HG02840 (cell line): Measurements from ENCODE around the gene MRM2.

Experiments used
- ATAC-seq: cut with Tn5 transposase; IDR thresholded peaks from one replicate; pipeline ENCODE4 v1.9.1; 2021; ENCODE audit warnings: mild to moderate bottlenecking, moderate library complexity, moderate number of reproducible peaks; ENCODE audit not compliant: unreplicated experiment, low FRiP score

The MRM2 gene

GRCh38 chr7:2225336-2225735 is 16.7 kb downstream of the MRM2 start:
- ATAC-seq, result no peak

DNA sequence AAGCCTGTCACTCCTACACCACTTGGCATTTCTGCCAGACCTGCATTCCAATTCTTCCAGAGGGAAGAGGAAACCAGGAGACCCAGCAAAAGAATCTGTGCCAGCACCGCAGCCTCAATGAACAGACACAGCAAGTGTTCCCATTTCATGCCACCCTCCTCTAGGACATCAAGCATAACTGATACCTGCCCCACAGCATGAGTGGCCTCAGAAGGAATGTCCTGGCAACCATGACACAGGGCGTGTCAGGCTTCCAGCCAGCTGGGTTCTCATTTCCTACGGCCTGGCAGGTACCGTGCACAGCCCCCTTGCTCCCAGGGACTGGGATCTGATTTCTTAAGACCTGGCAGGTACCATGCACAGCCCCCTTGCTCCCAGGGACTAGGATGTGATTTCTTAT is 17.1 kb downstream of the MRM2 start:
- no peak for ATAC-seq

DNA sequence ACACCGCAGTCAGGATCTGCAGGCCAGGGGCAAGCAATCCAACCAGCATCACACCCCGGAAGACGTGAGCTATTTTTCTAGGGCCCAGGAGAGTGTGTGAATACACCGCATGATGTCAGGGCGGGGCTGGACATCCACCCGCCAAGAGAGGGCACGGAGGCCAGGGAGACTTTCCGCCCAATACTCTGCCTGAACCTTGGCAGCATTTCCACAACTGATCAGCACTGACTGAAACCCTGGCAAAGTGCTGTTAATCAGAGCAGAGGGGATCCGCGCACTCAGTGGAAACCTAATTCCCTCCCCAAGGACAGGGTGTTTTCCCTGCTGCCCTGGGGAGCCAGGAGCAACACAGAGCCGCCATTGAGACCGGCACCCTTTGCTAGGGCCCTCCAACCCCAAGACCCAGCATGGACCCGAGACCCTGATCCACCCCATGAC is 17.5 kb downstream of the MRM2 start:
- ATAC-seq, result no peak

- ATAC-seq, result no peak
Observed at GRCh38 chr7:2223321-2223720, 18.7 kb downstream of the MRM2 start.

GRCh38 chr7:2222516-2222915 is 19.5 kb downstream of the MRM2 start:
- no peak for ATAC-seq

DNA sequence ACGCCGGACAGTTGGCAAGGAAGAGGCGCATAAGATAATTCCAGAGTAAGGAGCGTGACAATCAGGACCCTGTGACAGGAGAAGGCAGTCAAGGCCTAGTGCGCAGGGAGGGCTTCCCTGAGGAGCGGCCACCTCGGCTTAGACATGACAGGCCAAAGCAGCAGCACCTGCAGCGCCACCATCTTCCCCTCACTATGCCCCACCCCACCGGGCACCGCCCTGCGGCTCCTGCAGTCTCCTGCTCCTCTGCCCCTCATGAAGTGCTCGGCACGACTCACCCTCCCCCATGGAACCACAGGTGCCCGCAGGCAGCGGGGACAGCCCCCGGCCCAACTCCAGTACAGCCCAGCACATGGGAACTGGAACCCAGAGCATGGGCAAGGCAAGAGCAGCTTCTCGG is 21.1 kb downstream of the MRM2 start:
- no peak for ATAC-seq

DNA sequence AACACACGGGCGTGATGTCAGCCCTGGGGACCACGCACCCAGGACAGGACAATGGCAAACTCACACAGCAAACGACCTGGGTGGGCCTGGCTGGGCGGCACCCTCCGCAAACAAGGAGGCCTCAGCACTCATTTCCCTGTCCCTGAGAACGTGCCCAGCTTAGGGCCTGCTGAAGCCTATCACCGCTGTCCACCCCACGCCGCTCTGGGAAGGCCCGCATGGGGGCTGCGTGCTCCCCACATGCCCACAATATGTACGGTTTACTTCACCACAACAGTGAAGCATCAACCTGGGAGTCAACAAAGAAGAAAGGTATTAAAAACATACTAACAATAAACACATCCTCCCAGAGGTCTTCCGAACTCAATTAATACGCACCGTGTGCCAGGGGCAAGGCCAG is 21.5 kb downstream of the MRM2 start:
- no peak for ATAC-seq

GRCh38 chr7:2220030-2220429 is 22.0 kb downstream of the MRM2 start:
- no peak for ATAC-seq

DNA sequence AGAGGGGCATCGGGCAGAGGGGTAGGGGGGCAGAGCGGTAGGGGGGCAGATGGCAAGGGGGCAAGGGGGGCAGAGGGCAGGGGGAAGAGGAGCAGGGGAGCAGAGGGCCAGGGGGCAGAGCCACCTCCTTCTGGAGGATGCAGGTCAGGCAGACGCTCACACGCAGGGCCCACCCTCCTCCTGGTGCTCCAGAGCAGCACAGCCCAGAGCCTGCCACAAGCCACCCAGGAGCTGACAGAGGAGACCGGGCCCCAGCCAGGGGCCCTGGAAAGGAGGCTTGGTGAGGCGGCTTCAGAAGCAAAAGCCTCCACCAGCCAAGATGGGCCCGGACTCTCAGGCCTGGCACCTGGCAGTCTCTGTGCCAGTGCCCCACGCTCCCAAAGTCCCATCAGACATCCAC is 22.4 kb downstream of the MRM2 start:
- no peak for ATAC-seq

DNA sequence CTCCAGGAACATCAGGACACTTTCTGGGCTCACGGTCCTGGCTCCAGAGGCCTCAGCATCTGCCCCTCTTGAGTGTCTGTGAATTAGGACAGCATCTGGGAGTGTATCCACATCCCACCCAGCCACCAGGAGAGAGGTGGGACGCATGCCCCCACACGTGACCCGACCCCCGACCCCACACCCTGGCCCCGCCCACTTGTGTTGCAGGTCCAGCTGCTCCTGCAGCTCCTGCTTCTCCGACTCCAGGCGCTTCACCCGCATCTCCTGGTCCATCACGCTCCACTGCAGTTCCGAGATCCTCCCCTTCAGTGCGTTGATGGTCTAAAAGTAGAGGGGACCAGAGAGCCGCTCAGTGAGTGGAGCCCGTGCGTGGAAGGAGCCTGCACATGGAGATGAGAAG is 22.9 kb downstream of the MRM2 start:
- ATAC-seq, result no peak

GRCh38 chr7:2218444-2218785 is 23.6 kb downstream of the MRM2 start:
- no peak for ATAC-seq

- no peak for ATAC-seq
Observed at GRCh38 chr7:2217716-2218443, 24.1 kb downstream of the MRM2 start.

GRCh38 chr7:2217206-2217605 is 24.8 kb downstream of the MRM2 start:
- ATAC-seq, result no peak

DNA sequence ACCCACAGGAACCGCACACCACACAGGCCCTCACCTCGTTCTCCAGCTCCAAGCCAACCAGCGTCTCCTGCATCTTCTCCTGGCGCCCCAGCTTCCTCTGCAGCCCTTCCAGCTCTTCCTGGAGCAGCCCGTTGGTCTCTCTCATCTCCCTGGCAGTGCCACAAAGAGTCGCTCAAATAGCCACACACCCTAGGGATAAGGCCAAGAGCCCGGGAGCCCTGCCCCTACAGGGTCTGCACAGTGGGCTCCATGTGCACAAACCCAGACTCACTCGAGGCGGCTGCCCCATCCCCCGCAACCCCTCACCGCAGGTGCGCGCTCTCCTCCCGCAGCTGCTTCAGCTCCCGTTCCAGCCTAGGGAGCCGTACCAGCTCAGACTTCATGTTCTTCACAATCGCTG is 26.2 kb downstream of the MRM2 start:
- no peak for ATAC-seq

DNA sequence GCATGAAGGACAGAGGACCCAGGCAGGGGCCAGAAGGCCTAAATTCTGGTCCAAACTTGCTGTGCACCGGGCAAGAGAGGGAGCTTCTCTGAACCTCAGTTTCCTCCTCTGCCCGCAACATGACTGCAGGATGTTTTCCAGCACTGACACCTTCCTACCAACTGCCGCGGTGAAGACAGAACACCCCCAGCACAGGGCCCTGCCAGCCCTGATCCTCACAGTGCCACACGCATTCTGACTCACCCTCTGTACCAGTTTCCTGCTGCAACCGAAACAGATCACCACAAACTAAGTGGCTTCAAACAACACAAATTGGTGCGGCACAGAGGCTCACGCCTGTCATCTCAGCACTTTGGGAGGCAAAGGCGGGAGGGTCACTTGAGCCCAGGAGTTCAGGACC is 27.4 kb downstream of the MRM2 start:
- no peak for ATAC-seq

GRCh38 chr7:2213551-2214215 is 28.3 kb downstream of the MRM2 start:
- no peak for ATAC-seq

GRCh38 chr7:2212906-2213305 is 29.1 kb downstream of the MRM2 start:
- no peak for ATAC-seq

- no peak for ATAC-seq
Observed at GRCh38 chr7:2211926-2212325, 30.1 kb downstream of the MRM2 start.

DNA sequence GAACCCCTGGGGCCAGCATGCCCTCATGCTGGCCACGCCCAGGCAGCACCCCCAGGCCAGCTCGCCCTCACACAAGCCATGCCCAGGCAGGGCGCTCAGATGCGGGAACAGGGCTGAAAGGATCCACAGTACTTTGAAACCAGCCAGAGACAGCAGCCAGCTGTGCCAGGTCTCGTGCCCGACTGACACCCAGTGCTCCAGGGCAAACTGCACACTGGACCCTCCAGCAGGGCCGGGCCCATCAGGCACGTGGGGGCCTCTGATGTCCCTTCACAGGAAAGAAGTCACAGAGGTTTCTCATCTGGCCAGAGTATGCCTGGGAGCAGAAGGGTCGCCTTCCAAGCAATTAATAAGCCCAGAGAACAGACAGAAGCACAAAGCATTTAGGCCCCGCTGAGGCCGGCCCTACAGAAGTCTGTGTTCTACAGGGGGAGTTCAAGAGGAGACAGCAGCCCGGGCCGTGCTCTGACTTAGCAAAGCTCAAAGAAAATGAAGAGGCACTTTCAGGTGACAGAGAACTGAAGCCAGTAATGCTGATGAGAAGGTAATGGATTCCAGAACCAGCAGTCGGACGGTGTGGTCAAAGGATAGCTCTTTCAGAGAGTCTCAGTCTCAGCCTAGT is 30.6 kb downstream of the MRM2 start:
- ATAC-seq, result no peak

- ATAC-seq, result no peak
Observed at GRCh38 chr7:2210551-2211258, 31.3 kb downstream of the MRM2 start.

GRCh38 chr7:2209961-2210323 is 32.1 kb downstream of the MRM2 start:
- peak; percentile 12 for ATAC-seq
